Kidney (tissue), 14 donors: ENCODE results near the gene LBHD2. TPM values are rescaled to one million over a fixed set of nuclear protein-coding genes. Genes with fewer than 3 reads are reported as not detected.

Experiments
- DNase-seq, 5 donors: peaks; one replicate each; pipeline ENCODE4 v3.0.0-alpha.2; 2013 to 2020
- FAIRE-seq: peaks from 2 replicates; lab custom pipeline; 2012; peaks lifted over from hg19 to GRCh38; lab: Jason Lieb, UNC
- H3K27ac ChIP-seq, 2 donors: one replicate each; pipeline ENCODE4 v1.7.0; 2013; ENCODE audit warnings: low read depth in 2 of 2, low read length in 2 of 2, inconsistent platforms in 1 of 2
- H3K27me3 ChIP-seq: one replicate; pipeline ENCODE4 v1.7.1; 2013; ENCODE audit warnings: low read length, inconsistent platforms; ENCODE audit not compliant: control insufficient read depth, insufficient read depth
- H3K36me3 ChIP-seq, 3 donors: one replicate each; pipeline versions ENCODE4 v1.7.0 to v1.7.1; 2013; ENCODE audit warnings: low read length in 3 of 3, control low read depth in 1 of 3, inconsistent platforms in 1 of 3; ENCODE audit not compliant: insufficient read depth in 3 of 3, control insufficient read depth in 2 of 3
- H3K4me1 ChIP-seq, 3 donors: one replicate each; pipeline versions ENCODE4 v1.7.0 to v1.7.1; 2013; ENCODE audit warnings: low read length in 3 of 3, inconsistent platforms in 1 of 3, low read depth in 1 of 3; ENCODE audit not compliant: control insufficient read depth in 2 of 3, insufficient read depth in 2 of 3
- H3K4me3 ChIP-seq, 3 donors: one replicate each; pipeline versions ENCODE4 v1.7.0 to v1.8.1; 2013; ENCODE audit warnings: low read length in 3 of 3, control low read depth in 1 of 3, inconsistent platforms in 1 of 3
- H3K9ac ChIP-seq, 3 donors: one replicate each; pipeline versions ENCODE4 v1.7.0 to v1.7.1; 2013; ENCODE audit warnings: low read length in 3 of 3, control low read depth in 1 of 3, inconsistent platforms in 1 of 3
- H3K9me3 ChIP-seq, 3 donors: one replicate each; pipeline versions ENCODE4 v1.7.0 to v1.7.1; 2013; ENCODE audit warnings: low read length in 3 of 3, control low read depth in 1 of 3, inconsistent platforms in 1 of 3; ENCODE audit not compliant: control insufficient read depth in 2 of 3, insufficient read depth in 1 of 3
- CTCF ChIP-seq: IDR thresholded peaks from 3 replicates; pipeline ENCODE4 v1.5.1; 2012; ENCODE audit warnings: mild to moderate bottlenecking, moderate library complexity, borderline replicate concordance; ENCODE audit not compliant: insufficient read depth; ENCODE audit errors: extremely low read depth
- intact Hi-C: fragments of 100-400 bp; cut with DNase I; formaldehyde crosslinking; loops from one replicate; pipeline ENCODE4 v1.11.1; 2022
- polyA plus RNA-seq: library from polyadenylated mRNA; stranded (reverse); fragments of 350-450 nt; fragmentation: Illumina TruSeq; extraction: RNeasy Lipid Tissue Mini Kit (QIAGEN cat#74804); gene quantifications from one replicate; pipeline ENCODE4 v1.2.3, GENCODE V29; 2014; ENCODE audit warnings: low read depth, low replicate concordance; ENCODE audit not compliant: insufficient read depth
- total RNA-seq: library from RNA; stranded (reverse); fragmentation: NEBNext Ultra II Directional; extraction: Animal tissue kit (Norgen Biotek cat#: 25700); gene quantifications from one replicate; pipeline ENCODE4 v1.2.1, GENCODE V29; 2021
- donor health status: control.
- donor health status: control.
- donor health status: control.
- donor health status: control.
- donor health status: control.
- donor health status: DM: yes; HTN: yes; CAD: no.
- donor health status: Normal renal cell carcinoma (clear cell type).

LBHD2 gene
- total and polyA plus RNA-seq, 2 donors from 2014 or later, result 0.82 TPM; not detected in 1

DNA sequence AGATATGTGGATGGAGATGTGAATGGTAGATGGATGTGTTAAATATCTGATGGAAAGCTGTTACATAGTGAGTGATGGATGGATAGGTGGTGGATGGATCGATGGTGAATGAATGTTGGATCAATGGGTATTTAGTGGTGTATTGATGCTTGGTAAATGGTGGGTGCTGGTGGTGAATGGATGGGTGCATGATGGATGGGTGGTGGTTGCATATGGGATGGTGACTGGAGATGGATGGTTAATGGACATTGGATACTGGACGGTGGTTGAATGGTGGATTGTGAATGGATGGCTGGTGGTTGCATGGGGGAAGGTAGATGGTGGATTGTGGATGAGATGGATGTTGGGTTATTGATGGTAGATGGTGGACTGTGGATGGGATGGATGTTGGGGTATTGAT, 2.1 kb upstream of the LBHD2 start:
- Histone ChIP-seq H3K4me3 (no peak overlapping the region), H3K9ac (no peak overlapping the region), H3K36me3 (no peaks in the 10 kb centered on the region), H3K27me3 (no peaks in the 10 kb centered on the region), H3K4me1 (peaks cover 0 to 5% (median 0%) of the 10 kb centered on the region in 3 donors), H3K27ac (no peak overlapping the region), H3K9me3 (no peaks in the 10 kb centered on the region)
- intact Hi-C loops, result no loop called here
- FAIRE-seq (no peak), DNase-seq (no peak)
- TF ChIP-seq CTCF, result no peak

DNA sequence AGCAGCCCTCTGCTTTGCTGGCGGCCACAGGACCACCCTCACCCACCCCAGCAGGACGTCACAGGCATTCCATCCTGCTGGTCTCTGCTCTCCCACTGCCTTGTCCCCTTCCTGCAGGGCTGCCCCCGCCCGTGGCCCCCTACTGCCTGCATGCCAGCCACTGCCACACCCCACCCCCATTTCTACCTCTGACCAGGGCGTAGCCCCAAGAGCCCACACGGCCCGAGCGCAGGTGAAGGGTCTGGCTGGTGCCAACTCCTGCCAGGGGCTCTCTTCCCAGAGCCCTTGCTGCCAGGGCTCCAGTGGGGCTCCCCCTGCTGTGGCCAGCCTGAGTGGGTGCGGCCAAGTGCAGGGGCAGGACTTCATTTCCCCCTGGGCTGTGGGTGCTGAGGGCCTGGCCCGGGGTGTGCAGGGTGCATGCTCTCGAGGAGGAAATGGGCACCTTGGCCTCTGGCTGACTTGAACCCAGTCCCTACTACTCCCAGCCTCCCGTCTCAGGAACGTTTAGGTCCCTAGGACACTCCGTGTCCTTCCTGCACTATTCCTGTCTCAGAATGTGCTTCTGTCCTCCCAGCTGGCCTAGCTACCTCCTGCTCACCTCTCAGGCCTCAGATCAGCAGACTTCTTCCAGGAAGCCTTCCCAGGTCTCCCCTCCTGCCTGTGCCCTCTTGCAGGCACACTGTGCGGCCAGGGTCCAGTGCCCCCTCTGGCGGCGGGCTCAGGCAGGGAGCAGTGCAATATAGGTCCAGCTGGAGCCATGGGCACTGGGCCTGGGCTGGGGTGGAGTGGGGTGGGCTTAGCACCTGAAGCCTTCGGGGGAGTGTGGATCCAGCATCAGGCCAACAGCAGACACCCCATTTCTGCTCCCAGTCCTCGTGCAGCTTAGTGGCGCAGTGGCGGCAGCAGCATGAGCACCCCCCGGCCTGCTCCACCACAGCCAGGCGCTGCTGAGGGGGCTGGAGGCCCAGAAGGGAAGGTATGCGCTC, 1.4 kb downstream of the LBHD2 start:
- Histone ChIP-seq H3K4me1 (peaks cover 0 to 5% (median 0%) of the 10 kb centered on the region in 3 donors), H3K9ac (no peak overlapping the region), H3K4me3 (no peak overlapping the region), H3K9me3 (no peaks in the 10 kb centered on the region), H3K27ac (no peak overlapping the region), H3K36me3 (no peaks in the 10 kb centered on the region), H3K27me3 (no peaks in the 10 kb centered on the region)
- intact Hi-C loops, result no loop called here
- TF ChIP-seq CTCF, result no peak
- FAIRE-seq, result no peak
- peak in 1 of 5 donors; percentile 65 for DNase-seq

- TF ChIP-seq CTCF, result no peak
- Histone ChIP-seq H3K4me1 (peaks cover 0 to 8% (median 0%) of the 10 kb centered on the region in 3 donors), H3K36me3 (no peaks in the 10 kb centered on the region), H3K4me3 (no peak overlapping the region), H3K27me3 (no peaks in the 10 kb centered on the region), H3K9ac (no peak overlapping the region), H3K27ac (no peak overlapping the region), H3K9me3 (no peaks in the 10 kb centered on the region)
- FAIRE-seq (no peak), DNase-seq (peak in 1 of 5 donors; percentile 48)
- intact Hi-C loops, result no loop called here
Observed at GRCh38 chr14:103086771-103087342, 2.8 kb downstream of the LBHD2 start.
